HepG2 (cell line): ENCODE data around the gene CNPPD1. TPM values are rescaled to one million over a fixed set of nuclear protein-coding genes. Genes with fewer than 3 reads are reported as not detected.

ENCODE experiments used
- ATAC-seq: fragments of 200-7000 bp; cut with Tn5 transposase; 3 replicates; pipeline ENCODE4 v1.9.1; 2020; ENCODE audit warnings: mild to moderate bottlenecking, moderate library complexity
- BruUV-seq: library from RNA; stranded (reverse); fragments of 400-500 nt; replicated peaks from 2 replicates; lab custom pipeline; 2021; lab: Mats Ljungman, UMichigan
- CTCF ChIA-PET: fragments of 300-600 bp; formaldehyde crosslinking; extraction: SDS; loops from one replicate; lab custom pipeline; 2021; ENCODE audit warnings: low total read pairs, inconsistent platforms, low intra/inter-chr PET ratio; lab: Yijun Ruan, JAX
- POLR2A ChIA-PET: fragments of 350-600 bp; sonication (Branson Sonifier 250); formaldehyde crosslinking; loops from one replicate; lab custom pipeline; 2020; ENCODE audit warnings: antibody characterized with exemption, inconsistent platforms; lab: Yijun Ruan, JAX
- DNase-seq: peaks from one replicate; pipeline ENCODE4 v3.0.0-alpha.2; 2015; ENCODE audit warnings: low spot score
- FAIRE-seq: peaks from 3 replicates; lab custom pipeline; 2011; peaks lifted over from hg19 to GRCh38; lab: Jason Lieb, UNC
- H2AFZ ChIP-seq: one replicate; pipeline ENCODE4 v1.6.1; 2011; ENCODE audit warnings: low read length, inconsistent platforms
- H3K27ac ChIP-seq: fragments of 300-600 bp; 3 replicates; pipeline ENCODE4 v1.8.0; 2011; ENCODE audit warnings: mixed run types, mild to moderate bottlenecking, mixed read lengths, low read length, inconsistent platforms; ENCODE audit not compliant: insufficient read depth; ENCODE audit errors: extremely low read length
- H3K27me3 ChIP-seq, 2 experiments: fragments of 200-600 bp in 1 of 2; 2 replicates in 1 of 2; 3 replicates in 1 of 2; pipeline versions ENCODE4 v1.6.0 to v1.8.0; 2011; ENCODE audit warnings: low read length in 2 of 2, mild to moderate bottlenecking in 2 of 2, moderate library complexity in 2 of 2, inconsistent platforms in 1 of 2; ENCODE audit not compliant: insufficient read depth in 2 of 2, control insufficient read depth in 1 of 2
- H3K36me3 ChIP-seq, 2 experiments: fragments of 200-600 bp in 1 of 2; replicated peaks in 1 of 2; 2 replicates in 1 of 2; 3 replicates in 1 of 2; pipeline versions ENCODE4 v1.5.1 to v1.8.0; 2011; ENCODE audit warnings: low read length in 2 of 2, inconsistent platforms in 1 of 2; ENCODE audit not compliant: insufficient read depth in 2 of 2, control insufficient read depth in 1 of 2
- H3K4me1 ChIP-seq: 2 replicates; pipeline ENCODE4 v1.5.1; 2012; ENCODE audit warnings: low read length, inconsistent platforms; ENCODE audit not compliant: insufficient read depth
- H3K4me2 ChIP-seq: 2 replicates; pipeline ENCODE4 v1.6.0; 2011; ENCODE audit warnings: low read depth, low read length, inconsistent platforms
- H3K4me3 ChIP-seq, 3 experiments: fragments of 200-600 bp in 1 of 3; sonication (generic), shearing (Covaris generic) in 1 of 3; replicated peaks in 1 of 3; 2 replicates each; pipeline ENCODE4 v1.5.1; 2011 to 2016; ENCODE audit warnings: low read length in 3 of 3, inconsistent platforms in 2 of 3, low read depth in 2 of 3, mild to moderate bottlenecking in 2 of 3, control low read depth in 1 of 3, mixed read lengths in 1 of 3; ENCODE audit not compliant: insufficient read depth in 1 of 3
- H3K79me2 ChIP-seq: one replicate; pipeline ENCODE4 v1.6.1; 2011; ENCODE audit warnings: low read length, inconsistent platforms; ENCODE audit not compliant: insufficient read depth
- H3K9ac ChIP-seq: 2 replicates; pipeline ENCODE4 v1.6.0; 2011; ENCODE audit warnings: mild to moderate bottlenecking, low read depth, low read length, inconsistent platforms; ENCODE audit not compliant: insufficient read depth
- H3K9me3 ChIP-seq: 2 replicates; pipeline ENCODE4 v1.5.1; 2012; ENCODE audit warnings: mild to moderate bottlenecking, low read length
- H4K20me1 ChIP-seq: 2 replicates; pipeline ENCODE4 v1.6.0; 2011; ENCODE audit warnings: inconsistent platforms, mild to moderate bottlenecking, low read length, moderate library complexity; ENCODE audit not compliant: insufficient read depth
- AGO2 ChIP-seq: fragments of 200-400 bp; formaldehyde crosslinking; optimal IDR thresholded peaks from 2 replicates; pipeline ENCODE3; 2017; ENCODE audit warnings: mild to moderate bottlenecking, low read depth, low read length, moderate library complexity
- ARNT ChIP-seq: fragments of 450-650 bp; IDR thresholded peaks from 2 replicates; pipeline ENCODE4 v1.6.1; 2017
- ATM ChIP-seq: fragments of 450-650 bp; IDR thresholded peaks from 2 replicates; pipeline ENCODE4 v1.7.1; 2017; ENCODE audit warnings: mild to moderate bottlenecking, borderline replicate concordance
- JARID2 ChIP-seq: sonication (generic); formaldehyde crosslinking; IDR thresholded peaks from 2 replicates; pipeline ENCODE4 v1.8.1; 2023; ENCODE audit warnings: missing genetic modification reagents, inconsistent platforms; ENCODE audit not compliant: insufficient replicate concordance
- MED8 ChIP-seq: sonication (generic); formaldehyde crosslinking; IDR thresholded peaks from 2 replicates; pipeline ENCODE4 v1.8.1; 2023; ENCODE audit warnings: mild to moderate bottlenecking, missing genetic modification reagents; ENCODE audit not compliant: insufficient replicate concordance
- RBFOX2 ChIP-seq: fragments of 200-400 bp; formaldehyde crosslinking; IDR thresholded peaks from 2 replicates; pipeline ENCODE4 v1.6.1; 2017; ENCODE audit warnings: low read depth, mild to moderate bottlenecking, low read length
- TOPORS ChIP-seq: sonication (generic); formaldehyde crosslinking; IDR thresholded peaks from 2 replicates; pipeline ENCODE4 v1.8.0; 2023; ENCODE audit warnings: mild to moderate bottlenecking, missing genetic modification reagents
- ZBTB1 ChIP-seq: sonication (generic); formaldehyde crosslinking; IDR thresholded peaks from 2 replicates; pipeline ENCODE4 v1.4.0; 2020; ENCODE audit warnings: missing genetic modification reagents, borderline replicate concordance
- ZBTB21 ChIP-seq: sonication (generic); formaldehyde crosslinking; IDR thresholded peaks from 2 replicates; pipeline ENCODE4 v1.4.0; 2020; ENCODE audit warnings: missing genetic modification reagents
- ZBTB8A ChIP-seq: sonication (generic); formaldehyde crosslinking; IDR thresholded peaks from 2 replicates; pipeline ENCODE4 v1.4.0; 2020; ENCODE audit warnings: mild to moderate bottlenecking, low read depth, missing genetic modification reagents, borderline replicate concordance
- ZNF225 ChIP-seq: sonication (generic); formaldehyde crosslinking; IDR thresholded peaks from 2 replicates; pipeline ENCODE4 v1.4.0; 2020; ENCODE audit warnings: mild to moderate bottlenecking, missing genetic modification reagents
- ZNF543 ChIP-seq: sonication (generic); formaldehyde crosslinking; IDR thresholded peaks from 2 replicates; pipeline ENCODE4 v1.4.0; 2020; ENCODE audit warnings: mild to moderate bottlenecking, missing genetic modification reagents
- WGBS: methylation state at CpG from one replicate; pipeline ENCODE4 v1.1.6; 2017; ENCODE audit warnings: low lambda C conversion rate; 5-methylcytosine and 5-hydroxymethylcytosine counted together
- in situ Hi-C: cut with HindIII; loops from 2 replicates; pipeline ENCODE4 v1.10.0; 2017; ENCODE audit warnings: low pct_unique_long_range_greater_than_20kb; ENCODE audit not compliant: extremely low pct_ligation_motif_present
- intact Hi-C: fragments of 100-400 bp; cut with micrococcal nuclease; formaldehyde crosslinking; loops from one replicate; pipeline ENCODE4 v1.10.0; 2022; ENCODE audit not compliant: unreplicated experiment
- polyA plus RNA-seq, 8 experiments: library from polyadenylated mRNA; depleted of rRNA in 3 of 8; stranded (reverse) in 7 of 8; unstranded in 1 of 8; fragments of >200 nt; fragmentation: Illumina TruSeq in 4 of 8; extraction: Trizol in 4 of 8; gene quantifications; 2 replicates each; pipeline versions ENCODE4 v1.2.1 to v1.2.3, GENCODE V29; 2011 to 2016; ENCODE audit warnings: low read depth in 4 of 8, missing spikeins in 1 of 8, mixed read lengths in 1 of 8; ENCODE audit not compliant: insufficient read depth in 1 of 8
- total RNA-seq, 5 experiments: library from RNA; depleted of rRNA; stranded (reverse); fragments of >200 nt; fragmentation: Illumina TruSeq; extraction: Trizol; gene quantifications; 2 replicates each; pipeline ENCODE4 v1.2.3, GENCODE V29; 2016; ENCODE audit warnings: low read depth in 1 of 5
- TF ChIP-seq, protein P1 (sequence below): sonication (generic); formaldehyde crosslinking; IDR thresholded peaks from 2 replicates; pipeline ENCODE4 v1.4.0; 2020; ENCODE audit warnings: missing genetic modification reagents, mild to moderate bottlenecking, borderline replicate concordance
- TF ChIP-seq, protein P2 (sequence below): sonication (generic); formaldehyde crosslinking; IDR thresholded peaks from 2 replicates; pipeline ENCODE4 v1.5.0; 2020; ENCODE audit warnings: mild to moderate bottlenecking, missing genetic modification reagents, borderline replicate concordance
- TF ChIP-seq, protein P3 (sequence below): sonication (generic); formaldehyde crosslinking; conservative IDR thresholded peaks from 2 replicates; pipeline ENCODE4 v1.8.0; 2022; ENCODE audit warnings: missing genetic modification reagents

Gene CNPPD1
- total and polyA plus RNA-seq, 2 of the 13 experiments (the other 11 are each of a cell fraction or from before 2014, with no cell fraction given), result 35.5 to 49.4 TPM

DNA sequence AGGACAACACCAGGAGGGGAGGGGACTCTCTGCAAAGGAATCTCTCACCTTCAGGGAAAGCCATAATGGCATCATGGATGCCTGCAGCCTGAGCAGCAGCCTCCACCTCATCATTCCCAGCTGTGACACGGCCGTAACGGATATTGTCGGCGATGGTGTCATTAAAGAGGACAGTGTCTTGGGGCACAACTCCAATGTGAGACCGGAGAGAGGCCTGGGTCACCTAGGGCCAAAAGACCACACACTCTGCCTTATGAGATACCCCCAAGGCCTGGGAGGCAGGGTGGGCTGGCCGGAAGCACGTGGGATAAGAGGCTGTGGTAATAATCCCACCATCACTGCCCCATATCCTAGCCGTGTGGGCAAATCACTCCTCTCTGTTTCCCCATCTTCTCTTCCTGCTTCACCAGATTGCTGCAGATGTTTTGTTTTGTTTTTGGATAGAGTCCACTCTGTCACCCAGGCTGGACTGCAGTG, 34.2 kb upstream of the CNPPD1 start (continued):
- TF ChIP-seq, protein P1, sequence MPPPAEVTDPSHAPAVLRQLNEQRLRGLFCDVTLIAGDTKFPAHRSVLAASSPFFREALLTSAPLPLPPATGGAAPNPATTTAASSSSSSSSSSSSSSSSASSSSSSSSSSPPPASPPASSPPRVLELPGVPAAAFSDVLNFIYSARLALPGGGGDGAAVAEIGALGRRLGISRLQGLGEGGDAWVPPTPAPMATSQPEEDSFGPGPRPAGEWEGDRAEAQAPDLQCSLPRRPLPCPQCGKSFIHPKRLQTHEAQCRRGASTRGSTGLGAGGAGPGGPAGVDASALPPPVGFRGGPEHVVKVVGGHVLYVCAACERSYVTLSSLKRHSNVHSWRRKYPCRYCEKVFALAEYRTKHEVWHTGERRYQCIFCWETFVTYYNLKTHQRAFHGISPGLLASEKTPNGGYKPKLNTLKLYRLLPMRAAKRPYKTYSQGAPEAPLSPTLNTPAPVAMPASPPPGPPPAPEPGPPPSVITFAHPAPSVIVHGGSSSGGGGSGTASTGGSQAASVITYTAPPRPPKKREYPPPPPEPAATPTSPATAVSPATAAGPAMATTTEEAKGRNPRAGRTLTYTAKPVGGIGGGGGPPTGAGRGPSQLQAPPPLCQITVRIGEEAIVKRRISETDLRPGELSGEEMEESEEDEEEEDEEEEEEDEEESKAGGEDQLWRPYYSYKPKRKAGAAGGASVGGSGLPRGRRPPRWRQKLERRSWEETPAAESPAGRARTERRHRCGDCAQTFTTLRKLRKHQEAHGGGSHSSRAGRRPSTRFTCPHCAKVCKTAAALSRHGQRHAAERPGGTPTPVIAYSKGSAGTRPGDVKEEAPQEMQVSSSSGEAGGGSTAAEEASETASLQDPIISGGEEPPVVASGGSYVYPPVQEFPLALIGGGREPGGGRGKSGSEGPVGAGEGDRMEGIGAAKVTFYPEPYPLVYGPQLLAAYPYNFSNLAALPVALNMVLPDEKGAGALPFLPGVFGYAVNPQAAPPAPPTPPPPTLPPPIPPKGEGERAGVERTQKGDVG (CRISPR knock-in tag), result peak; percentile 31; the same call in 1 of the 2 replicates

DNA sequence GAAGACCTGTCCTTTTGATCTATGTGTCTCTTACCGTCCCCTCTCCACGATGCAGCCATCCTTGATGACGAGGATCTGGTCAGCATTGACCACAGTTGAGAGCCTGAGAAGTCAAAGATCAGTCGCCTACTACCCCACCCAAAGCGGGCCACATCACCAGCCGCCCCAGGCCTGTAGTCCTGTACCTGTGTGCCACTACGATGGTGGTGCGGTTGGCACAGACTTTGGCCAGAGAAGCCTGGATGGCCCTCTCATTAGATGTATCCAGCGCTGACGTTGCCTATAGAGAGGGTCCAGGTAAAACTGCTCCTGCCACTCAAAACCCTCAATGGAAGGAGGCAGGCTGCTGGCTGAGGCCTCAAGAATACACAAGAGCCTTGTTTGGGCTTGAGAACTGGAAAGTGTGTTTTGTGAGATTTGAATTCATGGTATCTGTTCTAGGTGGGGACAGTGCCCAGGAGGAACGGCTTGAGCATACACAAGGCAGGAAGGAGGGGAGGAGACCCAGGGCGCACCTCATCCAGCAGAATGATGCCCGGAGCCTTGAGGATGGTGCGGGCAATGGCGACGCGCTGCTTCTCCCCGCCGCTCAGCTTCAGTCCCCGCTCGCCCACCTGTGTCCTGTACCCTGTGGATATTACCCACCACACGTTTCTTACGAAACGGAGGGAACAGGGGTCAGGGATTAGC, 33.6 kb upstream of the CNPPD1 start:
- WGBS, result 97% methylated on average over 24 of the region's 24 CpGs
- DNase-seq, result no peak
- peak; percentile 67 for TF ChIP-seq AGO2
- TF ChIP-seq JARID2 (CRISPR knock-in tag), result no peak
- no peak for TF ChIP-seq ZNF225 (CRISPR knock-in tag)
- TF ChIP-seq TOPORS (CRISPR knock-in tag), result no peak
- no peak for TF ChIP-seq ZBTB8A (CRISPR knock-in tag)
- TF ChIP-seq RBFOX2, result peak; percentile 57; the same call in 1 of the 2 replicates
- TF ChIP-seq, protein P2, sequence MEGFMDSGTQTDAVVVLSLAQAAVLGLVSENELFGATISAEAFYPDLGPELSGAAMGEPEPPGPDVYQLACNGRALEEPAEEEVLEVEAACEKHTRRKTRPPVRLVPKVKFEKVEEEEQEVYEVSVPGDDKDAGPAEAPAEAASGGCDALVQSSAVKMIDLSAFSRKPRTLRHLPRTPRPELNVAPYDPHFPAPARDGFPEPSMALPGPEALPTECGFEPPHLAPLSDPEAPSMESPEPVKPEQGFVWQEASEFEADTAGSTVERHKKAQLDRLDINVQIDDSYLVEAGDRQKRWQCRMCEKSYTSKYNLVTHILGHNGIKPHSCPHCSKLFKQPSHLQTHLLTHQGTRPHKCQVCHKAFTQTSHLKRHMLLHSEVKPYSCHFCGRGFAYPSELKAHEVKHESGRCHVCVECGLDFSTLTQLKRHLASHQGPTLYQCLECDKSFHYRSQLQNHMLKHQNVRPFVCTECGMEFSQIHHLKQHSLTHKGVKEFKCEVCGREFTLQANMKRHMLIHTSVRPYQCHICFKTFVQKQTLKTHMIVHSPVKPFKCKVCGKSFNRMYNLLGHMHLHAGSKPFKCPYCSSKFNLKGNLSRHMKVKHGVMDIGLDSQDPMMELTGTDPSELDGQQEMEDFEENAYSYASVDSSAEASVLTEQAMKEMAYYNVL (CRISPR knock-in tag), result no peak
- no peak for TF ChIP-seq ZNF543 (CRISPR knock-in tag)
- TF ChIP-seq, protein P3, sequence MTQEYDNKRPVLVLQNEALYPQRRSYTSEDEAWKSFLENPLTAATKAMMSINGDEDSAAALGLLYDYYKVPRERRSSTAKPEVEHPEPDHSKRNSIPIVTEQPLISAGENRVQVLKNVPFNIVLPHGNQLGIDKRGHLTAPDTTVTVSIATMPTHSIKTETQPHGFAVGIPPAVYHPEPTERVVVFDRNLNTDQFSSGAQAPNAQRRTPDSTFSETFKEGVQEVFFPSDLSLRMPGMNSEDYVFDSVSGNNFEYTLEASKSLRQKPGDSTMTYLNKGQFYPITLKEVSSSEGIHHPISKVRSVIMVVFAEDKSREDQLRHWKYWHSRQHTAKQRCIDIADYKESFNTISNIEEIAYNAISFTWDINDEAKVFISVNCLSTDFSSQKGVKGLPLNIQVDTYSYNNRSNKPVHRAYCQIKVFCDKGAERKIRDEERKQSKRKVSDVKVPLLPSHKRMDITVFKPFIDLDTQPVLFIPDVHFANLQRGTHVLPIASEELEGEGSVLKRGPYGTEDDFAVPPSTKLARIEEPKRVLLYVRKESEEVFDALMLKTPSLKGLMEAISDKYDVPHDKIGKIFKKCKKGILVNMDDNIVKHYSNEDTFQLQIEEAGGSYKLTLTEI, result no peak
- TF ChIP-seq ATM, result no peak
- TF ChIP-seq ZBTB1 (CRISPR knock-in tag), result no peak
- no peak for TF ChIP-seq ZBTB21 (CRISPR knock-in tag)
- no peak for TF ChIP-seq MED8 (CRISPR knock-in tag)
- no peak for TF ChIP-seq ARNT

More for the DNA sequence above, 33.6 kb upstream of the CNPPD1 start:
- no peak overlapping the region for H3K9ac ChIP-seq
- H4K20me1 ChIP-seq, result no peaks in the 10 kb centered on the region
- H3K4me3 ChIP-seq, result no peak overlapping the region
- ChIA-PET POLR2A (interaction anchor here (1.6 to 5.6 kb wide), 7 partner anchors 7 to 37 kb away, joined by 5 to 227 read pairs (median 20); partner anchors contain the start of genes ABCB6, ANKZF1, ATG9A and CNPPD1), CTCF (interaction anchor here (2.2 to 2.5 kb wide), 2 partner anchors 39 to 51 kb away, joined by 17 to 28 read pairs; partner anchors contain the start of gene NHEJ1)
- H2AFZ ChIP-seq, result no peak overlapping the region
- peak overlapping the region; percentile 95 for H3K27ac ChIP-seq
- BruUV-seq, result no TSS peak
- ATAC-seq (no peak), FAIRE-seq (no peak)
- intact Hi-C loops (no loop called here), in situ Hi-C loops (no loop called here)
- H3K9me3 ChIP-seq, result no peaks in the 10 kb centered on the region
- H3K79me2 ChIP-seq, result peaks cover 6% of the 10 kb centered on the region
- peaks cover 33 to 55% of the 10 kb centered on the region in 2 experiments for H3K36me3 ChIP-seq
- H3K4me1 ChIP-seq, result peaks cover 69% of the 10 kb centered on the region
- no peaks in the 10 kb centered on the region; a peak in 1 of 5 replicates for H3K27me3 ChIP-seq
- H3K4me2 ChIP-seq, result no peak overlapping the region
